HG03103 (cell line): ENCODE measurements around the gene TTLL10.
"Not testable (repeated sequence)": the region's sequence is repeated elsewhere in the genome, so short reads cannot be mapped to it uniquely, and the experiment has no call there.

Experiments used
- ATAC-seq: cut with Tn5 transposase; IDR thresholded peaks from one replicate; pipeline ENCODE4 v1.9.1; 2021; ENCODE audit warnings: low read depth; ENCODE audit not compliant: unreplicated experiment

The TTLL10 gene

GRCh38 chr1:1141244-1141910 lies 32.3 kb upstream of the TTLL10 start:
- ATAC-seq = no peak

GRCh38 chr1:1141911-1142250 lies 31.8 kb upstream of the TTLL10 start:
- no peak for ATAC-seq

GRCh38 chr1:1142352-1142751 lies 31.3 kb upstream of the TTLL10 start:
- ATAC-seq = not testable (repeated sequence)

GRCh38 chr1:1142844-1143243 lies 30.8 kb upstream of the TTLL10 start:
- ATAC-seq = no peak

- ATAC-seq = no peak
Measured at GRCh38 chr1:1143636-1144035, 30.0 kb upstream of the TTLL10 start.

GRCh38 chr1:1144122-1144842 lies 29.4 kb upstream of the TTLL10 start:
- ATAC-seq = no peak

GRCh38 chr1:1144843-1145546 lies 28.7 kb upstream of the TTLL10 start:
- no peak for ATAC-seq

- ATAC-seq = no peak
Measured at GRCh38 chr1:1145547-1145914, 28.1 kb upstream of the TTLL10 start.

- no peak for ATAC-seq
Measured at GRCh38 chr1:1146026-1146425, 27.7 kb upstream of the TTLL10 start.

GRCh38 chr1:1146596-1146995 lies 27.1 kb upstream of the TTLL10 start:
- no peak for ATAC-seq

GRCh38 chr1:1148061-1148460 lies 25.6 kb upstream of the TTLL10 start:
- no peak for ATAC-seq

- no peak for ATAC-seq
Measured at GRCh38 chr1:1148569-1148968, 25.1 kb upstream of the TTLL10 start.

- no peak for ATAC-seq
Measured at GRCh38 chr1:1149416-1149815, 24.3 kb upstream of the TTLL10 start.

- ATAC-seq = no peak
Measured at GRCh38 chr1:1150100-1150499, 23.6 kb upstream of the TTLL10 start.

- no peak for ATAC-seq
Measured at GRCh38 chr1:1151306-1151705, 22.4 kb upstream of the TTLL10 start.

- not testable (repeated sequence) for ATAC-seq
Measured at GRCh38 chr1:1152431-1152830, 21.2 kb upstream of the TTLL10 start.

- ATAC-seq = not testable (repeated sequence)
Measured at GRCh38 chr1:1153215-1153614, 20.5 kb upstream of the TTLL10 start.

GRCh38 chr1:1153874-1154273 lies 19.8 kb upstream of the TTLL10 start:
- no peak for ATAC-seq

GRCh38 chr1:1155258-1155657 lies 18.4 kb upstream of the TTLL10 start:
- no peak for ATAC-seq

- no peak for ATAC-seq
Measured at GRCh38 chr1:1156140-1157032, 17.3 kb upstream of the TTLL10 start.

GRCh38 chr1:1157033-1157365 lies 16.7 kb upstream of the TTLL10 start:
- ATAC-seq = no peak
